T-helper 2 cell treated with Interferon-gamma antibody and Interleukin-4, amounts not matched to agents 5 μg/mL and 100 μg/mL, for 36 hours (primary cell): ENCODE results near the gene CCDC117.
"Not testable (repeated sequence)": the region's sequence is repeated elsewhere in the genome, so short reads cannot be mapped to it uniquely, and the experiment has no call there.

Experiments
- DNase-seq: peaks from one replicate; pipeline ENCODE4 v3.0.0; 2021; ENCODE audit warnings: low spot score
- H3K27ac Mint-ChIP-seq: one replicate; pipeline ENCODE4 v1.8.0; 2021; ENCODE audit warnings: mild to moderate bottlenecking, mixed read lengths
- H3K27me3 Mint-ChIP-seq: one replicate; pipeline ENCODE4 v1.8.0; 2021; ENCODE audit warnings: low read depth, mixed read lengths
- H3K36me3 Mint-ChIP-seq: one replicate; pipeline ENCODE4 v1.8.0; 2021; ENCODE audit warnings: low read depth, mixed read lengths
- H3K4me1 Mint-ChIP-seq: one replicate; pipeline ENCODE4 v1.8.0; 2021; ENCODE audit warnings: low read depth, mixed read lengths
- H3K4me3 Mint-ChIP-seq: one replicate; pipeline ENCODE4 v1.8.0; 2022; ENCODE audit warnings: mild to moderate bottlenecking, moderate library complexity, mixed read lengths
- H3K9me3 Mint-ChIP-seq: one replicate; pipeline ENCODE4 v1.8.0; 2021; ENCODE audit warnings: mixed read lengths

Gene CCDC117, protein sequence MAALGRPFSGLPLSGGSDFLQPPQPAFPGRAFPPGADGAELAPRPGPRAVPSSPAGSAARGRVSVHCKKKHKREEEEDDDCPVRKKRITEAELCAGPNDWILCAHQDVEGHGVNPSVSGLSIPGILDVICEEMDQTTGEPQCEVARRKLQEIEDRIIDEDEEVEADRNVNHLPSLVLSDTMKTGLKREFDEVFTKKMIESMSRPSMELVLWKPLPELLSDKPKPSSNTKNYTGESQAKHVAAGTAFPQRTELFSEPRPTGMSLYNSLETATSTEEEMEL

DNA sequence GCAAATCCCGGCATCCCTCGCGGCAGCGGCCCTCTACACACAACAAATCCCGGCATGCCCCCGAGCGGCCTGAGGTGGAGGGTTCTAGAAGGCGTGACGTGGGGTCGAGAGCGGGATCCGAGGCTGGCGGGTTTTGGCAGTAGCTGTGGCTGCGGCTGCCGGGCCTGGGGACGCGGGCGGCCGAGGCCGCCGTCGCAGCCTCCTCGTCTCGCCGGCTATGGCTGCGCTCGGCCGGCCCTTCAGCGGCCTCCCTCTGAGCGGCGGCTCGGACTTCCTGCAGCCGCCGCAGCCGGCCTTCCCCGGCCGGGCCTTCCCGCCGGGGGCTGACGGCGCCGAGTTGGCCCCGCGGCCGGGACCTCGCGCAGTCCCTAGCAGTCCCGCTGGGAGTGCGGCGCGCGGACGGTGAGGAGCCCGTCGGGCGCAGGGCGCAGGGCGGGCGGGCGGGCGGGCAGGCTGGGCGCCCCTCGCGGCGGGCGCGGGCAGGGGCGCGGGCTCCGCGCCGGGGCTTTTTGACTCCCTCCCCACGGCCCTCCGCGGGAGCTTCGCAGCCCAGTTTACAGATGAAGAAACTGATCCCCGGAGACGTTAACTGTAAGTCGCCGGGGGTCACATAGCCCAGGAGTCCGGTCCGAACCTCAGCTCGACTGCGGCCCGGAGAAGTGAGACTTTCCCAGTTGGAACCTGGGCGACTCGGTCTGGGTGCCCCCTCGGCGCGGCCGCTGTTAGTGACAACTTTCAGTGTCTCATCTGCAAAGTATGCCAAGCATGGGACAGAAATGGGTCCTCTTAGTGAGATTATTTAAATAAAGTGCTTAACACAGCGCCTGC, at the start of gene CCDC117:
CCDC117 (plus strand) TSS at position 63 of the 828 bp plus-strand sequence; CDS start at position 218, 155 bp downstream.
- H3K27ac Mint-ChIP-seq = peak within 1 kb of the TSS; percentile 98
- peak within 1 kb of the TSS; percentile 100 for H3K4me3 Mint-ChIP-seq
- DNase-seq = peak; percentile 91
- peaks cover 16% of the 10 kb centered on the region for H3K4me1 Mint-ChIP-seq
- no peaks in the 10 kb centered on the region for H3K9me3 Mint-ChIP-seq
- H3K27me3 Mint-ChIP-seq = no peaks in the 10 kb centered on the region
- H3K36me3 Mint-ChIP-seq = peaks cover 25% of the 10 kb centered on the region

DNA sequence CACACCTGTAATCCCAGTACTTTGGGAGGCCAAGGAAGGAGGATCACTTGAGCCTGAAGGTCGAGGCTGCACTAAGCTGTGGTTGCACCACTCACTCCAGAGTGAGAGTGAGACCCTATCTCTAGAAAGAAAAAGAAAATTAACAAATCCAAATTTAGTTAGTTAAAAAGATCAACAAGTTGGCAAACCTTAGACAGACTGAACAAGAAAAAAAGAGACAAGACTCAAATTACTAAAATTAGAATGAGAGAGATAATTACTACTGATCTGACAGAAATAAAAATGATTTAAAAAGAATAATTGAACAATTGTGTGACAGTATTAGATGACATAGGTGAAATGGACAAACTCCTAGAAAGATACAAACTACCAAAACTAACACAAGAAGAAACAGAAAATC, 44.5 kb upstream of the CCDC117 start:
- H3K27me3 Mint-ChIP-seq = no peaks in the 10 kb centered on the region
- no peaks in the 10 kb centered on the region for H3K4me1 Mint-ChIP-seq
- H3K36me3 Mint-ChIP-seq = peaks cover 36% of the 10 kb centered on the region
- DNase-seq = no peak
- H3K4me3 Mint-ChIP-seq = no peak overlapping the region
- no peak overlapping the region for H3K27ac Mint-ChIP-seq
- H3K9me3 Mint-ChIP-seq = no peaks in the 10 kb centered on the region

DNA sequence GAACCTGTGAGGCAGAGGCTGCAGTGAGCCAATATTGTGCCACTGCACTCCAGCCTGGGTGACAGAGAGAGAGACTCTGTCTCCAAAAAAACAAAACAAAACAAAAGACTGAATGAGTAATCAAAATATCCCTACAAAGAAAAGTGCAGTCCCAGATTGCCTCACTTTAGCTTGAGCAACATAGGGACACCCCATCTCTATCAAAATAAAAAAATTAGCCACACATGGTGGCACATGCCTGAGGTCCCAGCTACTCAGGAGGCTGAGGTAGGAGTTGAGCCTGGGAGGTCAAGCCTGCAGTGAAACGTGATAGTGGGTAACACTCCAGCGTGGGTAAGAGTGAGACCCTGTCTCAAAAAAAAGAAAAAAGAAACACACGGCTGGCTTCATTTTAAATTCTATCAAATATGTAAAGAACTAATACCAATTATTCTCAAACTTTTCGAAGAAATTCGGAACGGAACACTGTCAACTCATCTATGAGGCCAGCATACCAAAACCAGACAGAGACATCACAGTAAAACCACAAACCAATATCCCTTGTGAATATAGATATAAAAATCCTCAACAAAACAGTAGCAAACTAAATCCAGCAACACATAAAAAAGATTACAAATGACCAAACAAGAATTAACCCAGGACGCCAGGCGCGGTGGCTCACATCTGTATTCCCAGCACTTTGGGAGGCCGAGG, 43.7 kb upstream of the CCDC117 start:
- Mint-ChIP-seq H3K4me1 (no peaks in the 10 kb centered on the region), H3K27ac (no peak overlapping the region), H3K9me3 (no peaks in the 10 kb centered on the region), H3K27me3 (no peaks in the 10 kb centered on the region), H3K4me3 (no peak overlapping the region), H3K36me3 (peaks cover 37% of the 10 kb centered on the region)
- DNase-seq = no peak

DNA sequence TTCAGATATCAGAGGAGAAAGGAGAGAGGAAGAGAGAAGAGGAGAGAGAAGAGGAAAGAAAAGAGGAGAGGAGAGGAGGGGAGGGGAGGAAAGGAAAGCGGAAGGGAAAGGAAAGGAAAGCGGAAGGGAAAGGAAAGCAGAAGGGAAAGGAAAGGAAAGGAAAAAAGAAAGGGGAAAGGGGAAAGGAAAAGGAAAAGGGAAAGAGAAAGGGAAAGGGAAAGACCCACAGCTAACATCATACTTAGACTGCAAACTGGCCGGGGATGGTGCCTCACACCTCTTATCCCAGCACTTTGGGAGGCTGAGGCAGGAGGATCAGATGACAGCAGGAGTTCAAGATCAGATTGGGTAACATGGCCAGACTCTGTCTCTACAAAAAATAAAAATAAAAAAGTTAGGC, 42.3 kb upstream of the CCDC117 start:
- no peaks in the 10 kb centered on the region for H3K27me3 Mint-ChIP-seq
- H3K4me1 Mint-ChIP-seq = no peaks in the 10 kb centered on the region
- H3K9me3 Mint-ChIP-seq = no peaks in the 10 kb centered on the region
- H3K36me3 Mint-ChIP-seq = peaks cover 31% of the 10 kb centered on the region
- H3K27ac Mint-ChIP-seq = no peak overlapping the region
- H3K4me3 Mint-ChIP-seq = no peak overlapping the region
- DNase-seq = no peak

DNA sequence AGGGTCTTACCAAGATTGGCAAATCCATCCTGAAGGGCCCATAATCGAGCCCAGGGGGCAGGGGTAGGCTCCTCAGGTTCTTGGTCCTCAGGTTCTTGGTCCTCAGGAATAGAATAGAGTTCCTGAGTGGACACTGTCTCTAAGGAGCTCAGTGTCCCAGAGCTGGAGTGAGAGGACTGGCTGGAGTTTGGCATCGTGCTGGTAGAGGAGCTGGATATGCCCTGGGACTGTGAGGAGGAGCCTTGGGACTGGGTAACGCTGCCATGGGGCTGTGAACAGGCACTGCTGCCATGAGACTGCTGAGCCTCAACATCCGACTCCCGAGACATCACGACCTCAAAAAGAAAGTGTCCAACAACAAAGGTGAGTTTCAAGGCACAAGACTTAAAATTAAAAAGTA, 38.1 kb upstream of the CCDC117 start:
- Mint-ChIP-seq H3K4me1 (peaks cover 12% of the 10 kb centered on the region), H3K9me3 (no peaks in the 10 kb centered on the region), H3K4me3 (no peak overlapping the region), H3K36me3 (peaks cover 19% of the 10 kb centered on the region), H3K27ac (no peak overlapping the region), H3K27me3 (no peaks in the 10 kb centered on the region)
- DNase-seq = no peak

DNA sequence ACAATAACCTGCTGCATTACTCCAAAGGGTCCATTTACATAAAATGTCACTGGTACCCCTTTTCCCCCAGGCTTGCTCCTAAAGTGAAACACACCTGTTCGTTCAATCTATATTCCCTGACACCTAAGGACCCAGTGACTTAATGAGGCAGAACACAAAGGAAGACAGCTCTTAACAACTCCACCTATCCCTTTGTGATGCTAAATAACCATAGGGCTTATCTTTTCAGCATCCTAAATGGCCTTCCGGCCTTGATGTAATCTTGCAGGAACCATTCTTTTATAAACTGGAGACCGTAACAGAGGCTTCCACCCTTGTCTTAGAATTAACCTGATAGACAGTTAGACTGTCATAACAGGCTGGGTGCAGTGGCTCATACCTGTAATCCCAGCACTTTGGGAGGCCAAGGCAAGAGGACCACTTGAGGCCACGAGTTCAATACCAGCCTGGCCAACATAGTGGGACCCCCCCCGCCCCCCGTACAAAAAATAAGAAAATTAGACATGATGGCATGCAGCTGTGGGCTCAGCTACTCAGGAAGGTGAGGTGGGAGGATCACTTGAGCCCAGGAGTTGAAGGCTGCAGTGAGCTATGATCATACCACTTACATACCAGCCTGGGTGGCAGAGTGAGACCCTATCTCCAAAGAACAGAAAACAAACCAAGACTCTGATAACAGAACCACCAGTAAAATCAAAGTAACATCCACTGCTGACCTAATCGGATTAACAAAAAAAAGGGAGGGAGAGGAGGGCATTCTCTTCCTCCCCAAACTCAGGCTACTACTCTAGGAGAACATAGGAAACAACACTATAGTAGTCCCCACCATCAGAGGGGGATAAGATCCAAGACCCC, 36.0 kb upstream of the CCDC117 start:
- H3K4me1 Mint-ChIP-seq = peaks cover 17% of the 10 kb centered on the region
- no peak overlapping the region for H3K4me3 Mint-ChIP-seq
- H3K27ac Mint-ChIP-seq = no peak overlapping the region
- no peak for DNase-seq
- H3K9me3 Mint-ChIP-seq = no peaks in the 10 kb centered on the region
- no peaks in the 10 kb centered on the region for H3K27me3 Mint-ChIP-seq
- peaks cover 17% of the 10 kb centered on the region for H3K36me3 Mint-ChIP-seq

DNA sequence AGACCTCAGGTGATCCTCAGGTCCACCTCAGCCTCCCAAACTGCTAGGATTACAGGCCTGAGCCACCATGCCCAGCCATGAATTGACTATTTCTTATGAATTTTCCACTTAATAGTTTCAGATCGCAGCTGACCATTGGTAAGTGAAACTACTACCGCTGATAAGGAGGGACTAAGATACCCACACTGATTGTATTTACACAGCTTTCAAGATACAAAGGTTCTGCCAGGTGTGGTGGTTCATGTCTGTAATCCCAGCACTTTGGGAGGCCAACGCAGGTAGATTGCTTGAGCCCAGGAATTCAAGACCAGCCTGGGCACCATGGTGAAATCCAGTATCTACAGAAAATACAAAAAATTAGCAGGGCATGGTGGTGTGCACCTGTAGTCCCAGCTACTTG, 34.8 kb upstream of the CCDC117 start:
- peaks cover 22% of the 10 kb centered on the region for H3K4me1 Mint-ChIP-seq
- H3K9me3 Mint-ChIP-seq = no peaks in the 10 kb centered on the region
- H3K27me3 Mint-ChIP-seq = no peaks in the 10 kb centered on the region
- H3K4me3 Mint-ChIP-seq = no peak overlapping the region
- DNase-seq = no peak
- H3K27ac Mint-ChIP-seq = no peak overlapping the region
- peaks cover 18% of the 10 kb centered on the region for H3K36me3 Mint-ChIP-seq

DNA sequence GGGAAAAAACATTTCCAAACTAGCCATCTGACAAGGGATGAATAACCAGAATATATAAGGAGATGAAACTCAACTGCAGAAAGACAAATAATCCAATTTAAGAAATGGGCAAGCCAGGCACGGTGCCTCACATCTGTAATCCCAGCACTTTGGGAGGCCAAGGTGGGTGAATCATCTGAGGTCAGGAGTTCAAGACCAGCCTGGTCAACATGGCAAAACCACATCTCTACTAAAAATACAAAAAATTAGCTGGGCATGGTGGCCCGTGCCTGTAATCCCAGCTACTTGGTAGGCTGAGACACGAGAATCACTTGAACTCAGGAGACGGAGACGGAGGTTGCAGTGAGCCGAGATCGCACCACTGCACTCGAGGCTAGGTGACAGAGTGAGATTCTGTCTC, 33.6 kb upstream of the CCDC117 start:
- Mint-ChIP-seq H3K4me1 (peaks cover 34% of the 10 kb centered on the region), H3K36me3 (peaks cover 13% of the 10 kb centered on the region)
- not testable (repeated sequence) for H3K27me3 Mint-ChIP-seq, H3K9me3 Mint-ChIP-seq, DNase-seq, H3K4me3 Mint-ChIP-seq, H3K27ac Mint-ChIP-seq

DNA sequence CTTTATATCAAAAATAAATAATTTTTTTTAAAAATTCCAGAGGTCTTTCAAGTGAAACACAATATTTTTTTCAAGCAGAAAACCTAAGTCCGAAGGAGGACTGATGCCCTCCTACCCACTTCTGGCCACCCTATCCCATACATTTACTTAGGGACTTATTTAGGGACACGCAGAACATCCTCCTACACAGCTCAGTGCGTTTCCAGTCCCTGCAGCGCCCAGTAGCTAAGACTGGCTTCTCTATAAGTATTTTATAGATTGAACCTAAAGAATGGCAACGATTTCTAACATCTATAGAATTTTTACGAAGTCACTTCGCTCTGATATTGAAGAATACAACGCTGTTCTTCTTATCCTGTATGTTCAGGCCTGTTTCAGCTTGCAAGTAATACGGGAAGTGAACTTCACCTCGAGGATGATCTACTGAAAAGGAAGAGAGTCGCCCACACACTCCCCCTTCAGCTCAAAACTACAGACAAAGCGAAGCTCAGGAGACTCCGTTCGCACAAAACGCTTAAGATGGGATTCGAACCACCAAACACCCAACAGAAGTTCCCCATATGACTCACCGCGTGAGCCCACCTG, 31.2 kb upstream of the CCDC117 start:
- Mint-ChIP-seq H3K27ac (peak overlapping the region; percentile 84), H3K4me1 (peaks cover 37% of the 10 kb centered on the region), H3K27me3 (no peaks in the 10 kb centered on the region), H3K9me3 (no peaks in the 10 kb centered on the region), H3K4me3 (peak overlapping the region; percentile 93), H3K36me3 (peaks cover 18% of the 10 kb centered on the region)
- DNase-seq = no peak

DNA sequence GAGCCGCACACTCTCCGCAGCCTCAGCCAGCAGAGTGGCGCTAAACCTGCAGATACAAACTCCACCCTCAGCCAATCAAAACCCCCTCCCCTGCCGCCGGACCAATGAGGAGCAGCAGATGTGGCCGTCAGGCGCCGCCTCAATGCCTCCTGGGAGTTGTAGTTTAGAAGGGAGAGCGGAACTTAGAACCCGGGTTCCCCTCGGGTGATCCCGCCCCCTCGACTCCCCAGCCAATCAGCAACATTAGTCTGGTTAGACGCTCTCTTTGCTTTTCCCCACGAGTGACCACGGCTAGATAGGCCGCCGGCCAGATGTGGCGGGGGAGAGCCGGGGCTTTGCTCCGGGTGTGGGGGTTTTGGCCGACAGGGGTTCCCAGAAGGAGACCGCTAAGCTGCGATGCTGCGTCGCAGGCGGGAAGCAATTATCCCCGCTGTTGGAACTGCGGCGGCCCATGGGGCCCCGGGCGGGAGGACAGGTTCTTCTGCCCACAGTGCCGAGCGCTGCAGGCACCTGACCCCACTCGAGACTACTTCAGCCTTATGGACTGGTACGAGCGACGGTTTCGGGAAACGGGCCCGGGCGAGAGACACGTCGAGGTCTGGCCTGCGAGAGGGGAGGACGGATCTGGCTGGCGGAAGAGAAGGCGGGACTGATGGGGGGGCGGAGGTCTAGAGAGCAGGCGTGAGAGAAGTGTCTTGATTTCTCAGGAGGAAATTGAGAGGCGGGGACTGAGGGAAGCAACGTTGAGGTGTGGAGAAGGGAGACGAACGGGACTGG, 30.5 kb upstream of the CCDC117 start, which contains the start of the genes CHEK2 and HSCB:
CHEK2 (minus strand) TSS at position 36 of the 777 bp plus-strand sequence. CDS start 7,099 bp downstream, outside the sequence.
HSCB (plus strand) TSS at position 255 of the 777 bp plus-strand sequence; CDS start at position 312, 57 bp downstream.
- Mint-ChIP-seq H3K36me3 (peaks cover 20% of the 10 kb centered on the region), H3K27ac (peak within 1 kb of the TSS; percentile 84), H3K4me1 (peaks cover 33% of the 10 kb centered on the region), H3K9me3 (no peaks in the 10 kb centered on the region), H3K27me3 (no peaks in the 10 kb centered on the region), H3K4me3 (peak within 1 kb of the TSS; percentile 93)
- DNase-seq = peak; percentile 98

DNA sequence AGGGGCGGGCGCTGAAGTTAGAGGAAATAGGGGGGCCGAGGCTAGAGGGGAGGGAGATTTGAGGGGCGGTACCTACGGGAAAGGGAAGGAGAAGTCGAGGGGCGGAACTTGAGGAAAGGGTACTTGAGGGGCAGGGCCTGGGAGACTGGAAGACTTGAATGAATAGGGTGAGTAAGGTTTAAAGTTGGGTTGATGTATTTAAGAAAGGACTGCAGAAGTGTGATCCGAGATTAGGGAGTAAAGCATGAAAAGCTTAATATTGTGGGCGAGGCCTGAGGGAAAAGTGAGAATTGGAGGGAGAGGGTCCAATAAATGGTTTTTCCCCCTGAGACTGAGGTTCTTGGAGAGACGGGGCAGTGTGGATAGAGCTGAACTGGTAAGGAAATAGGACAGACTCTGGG, 29.9 kb upstream of the CCDC117 start:
- peaks cover 20% of the 10 kb centered on the region for H3K36me3 Mint-ChIP-seq
- no peak for DNase-seq
- no peaks in the 10 kb centered on the region for H3K27me3 Mint-ChIP-seq
- H3K4me1 Mint-ChIP-seq = peaks cover 33% of the 10 kb centered on the region
- H3K4me3 Mint-ChIP-seq = peak overlapping the region; percentile 93
- peak overlapping the region; percentile 84 for H3K27ac Mint-ChIP-seq
- H3K9me3 Mint-ChIP-seq = no peaks in the 10 kb centered on the region

DNA sequence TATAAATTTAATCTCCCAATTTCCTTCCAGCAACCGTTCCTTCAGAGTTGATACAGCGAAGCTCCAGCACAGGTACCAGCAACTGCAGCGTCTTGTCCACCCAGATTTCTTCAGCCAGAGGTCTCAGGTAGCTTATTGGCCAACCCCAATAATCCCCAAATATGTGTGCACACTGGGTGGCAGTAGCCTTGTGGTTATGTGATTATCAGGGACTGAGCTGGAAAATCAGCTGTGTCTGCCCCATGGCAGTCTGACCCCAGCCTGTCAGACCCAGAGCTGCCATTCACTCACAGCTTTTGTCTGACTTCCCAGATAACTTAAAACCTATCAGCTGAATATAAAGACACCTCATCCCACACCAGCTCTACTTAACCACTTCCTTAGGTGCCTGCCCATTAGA, 28.6 kb upstream of the CCDC117 start:
- Mint-ChIP-seq H3K9me3 (no peaks in the 10 kb centered on the region), H3K36me3 (peaks cover 23% of the 10 kb centered on the region), H3K27me3 (no peaks in the 10 kb centered on the region), H3K4me3 (peak overlapping the region; percentile 93), H3K27ac (no peak overlapping the region), H3K4me1 (peaks cover 28% of the 10 kb centered on the region)
- no peak for DNase-seq
